Measurements from ENCODE around the gene NACC2.

- TF ChIP-seq CTCF (IDR thresholded peaks at IDR 0.05; ENCODE audit: low read depth, low read length) (peak; percentile 48), EZH2phosphoT487 (IDR thresholded peaks at IDR 0.05; ENCODE audit: low read depth) (no peak)
These were observed 48.3 kb upstream of the NACC2 start for GRCh38 chr9:136143215-136144001.

Data from OCI-LY3 (cell line).